RKO (cell line): Measurements from ENCODE around the gene TMEM54.
"Not testable (repeated sequence)": the region's sequence is repeated elsewhere in the genome, so short reads cannot be mapped to it uniquely, and the experiment has no call there.

Experiments
- DNase-seq: peaks from one replicate; pipeline ENCODE4 v3.0.0-alpha.2; 2016; ENCODE audit warnings: low spot score

The TMEM54 gene

DNA sequence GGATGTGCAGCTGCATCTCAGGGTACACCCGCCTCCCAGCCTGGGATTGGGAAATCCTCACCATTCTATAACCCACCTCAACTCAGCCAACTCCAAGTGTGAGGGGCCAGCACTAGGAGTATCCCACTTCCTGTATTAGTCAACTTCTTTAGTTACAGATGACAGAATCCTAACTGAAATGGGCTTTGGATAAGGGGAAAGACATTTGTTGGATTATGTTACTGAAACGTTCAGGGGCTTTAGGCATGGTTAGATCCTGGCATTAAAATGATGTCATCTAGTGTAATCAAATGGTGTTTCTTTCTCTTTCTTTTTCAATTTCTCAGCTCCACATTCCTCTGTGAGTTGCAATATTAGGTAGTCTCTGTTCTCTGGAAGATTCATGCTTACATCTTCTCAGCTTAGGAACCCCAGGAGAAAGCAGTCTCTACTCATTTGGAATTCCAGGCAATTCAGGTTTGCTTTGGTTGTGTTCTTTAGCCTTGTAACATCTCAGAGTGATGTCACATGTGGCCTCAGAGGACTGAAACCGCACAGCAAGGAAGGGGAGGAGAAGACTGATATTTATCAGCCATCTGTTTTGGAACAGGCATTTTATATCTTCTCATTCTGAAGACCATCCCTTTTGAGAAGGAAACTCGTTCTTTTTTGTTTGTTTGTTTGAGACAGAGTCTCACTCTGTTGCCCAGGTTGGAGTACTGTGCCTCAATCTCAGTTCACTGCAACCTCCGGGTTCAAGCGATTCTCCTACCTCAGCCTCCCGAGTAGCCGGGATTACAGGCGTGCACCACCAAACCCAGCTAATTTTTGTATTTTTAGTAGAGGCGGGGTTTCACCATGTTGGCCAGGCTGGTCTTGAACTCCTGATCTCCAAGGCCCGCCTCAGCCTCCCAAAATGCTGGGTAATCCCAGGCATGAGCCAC, 18.9 kb upstream of the TMEM54 start:
- DNase-seq: no peak

DNA sequence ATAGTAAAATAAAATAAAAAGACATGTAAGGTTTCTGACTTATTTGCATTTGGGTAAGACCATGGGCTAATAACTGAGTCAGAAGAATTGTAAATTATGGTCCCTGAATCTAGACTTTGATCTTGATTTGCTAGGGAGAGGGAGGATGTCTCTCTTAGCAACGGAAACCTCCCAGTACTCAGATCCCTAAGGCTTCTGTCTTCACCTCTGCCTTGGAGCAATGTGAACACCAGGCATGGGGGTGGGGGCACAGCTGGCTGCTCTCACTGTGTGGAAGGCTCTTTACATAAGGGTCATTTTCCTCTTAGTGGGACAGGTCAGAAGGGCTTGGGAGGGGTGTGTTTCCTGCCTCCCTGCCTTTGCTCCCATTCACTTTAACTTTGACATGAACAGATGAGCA, 17.0 kb upstream of the TMEM54 start:
- DNase-seq: no peak

DNA sequence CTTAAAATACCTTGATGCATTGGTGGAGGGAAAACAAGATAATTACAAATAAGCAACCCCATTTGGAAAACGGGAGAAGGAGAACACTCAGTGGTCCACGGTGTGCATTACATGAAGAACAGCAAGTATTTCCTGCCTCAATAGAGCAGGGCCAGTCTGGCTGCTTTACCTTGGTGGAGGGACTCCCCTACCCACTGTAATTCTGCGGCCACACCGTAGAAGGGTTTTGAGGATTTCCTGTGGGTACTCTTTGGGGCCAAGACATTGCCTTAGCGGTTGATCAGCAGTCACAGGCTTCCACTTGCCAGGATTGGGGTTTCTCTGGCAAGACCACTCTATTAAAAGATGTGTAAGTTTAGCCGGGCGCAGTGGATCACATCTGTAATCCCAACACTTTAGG, 16.3 kb upstream of the TMEM54 start:
- no peak for DNase-seq

DNA sequence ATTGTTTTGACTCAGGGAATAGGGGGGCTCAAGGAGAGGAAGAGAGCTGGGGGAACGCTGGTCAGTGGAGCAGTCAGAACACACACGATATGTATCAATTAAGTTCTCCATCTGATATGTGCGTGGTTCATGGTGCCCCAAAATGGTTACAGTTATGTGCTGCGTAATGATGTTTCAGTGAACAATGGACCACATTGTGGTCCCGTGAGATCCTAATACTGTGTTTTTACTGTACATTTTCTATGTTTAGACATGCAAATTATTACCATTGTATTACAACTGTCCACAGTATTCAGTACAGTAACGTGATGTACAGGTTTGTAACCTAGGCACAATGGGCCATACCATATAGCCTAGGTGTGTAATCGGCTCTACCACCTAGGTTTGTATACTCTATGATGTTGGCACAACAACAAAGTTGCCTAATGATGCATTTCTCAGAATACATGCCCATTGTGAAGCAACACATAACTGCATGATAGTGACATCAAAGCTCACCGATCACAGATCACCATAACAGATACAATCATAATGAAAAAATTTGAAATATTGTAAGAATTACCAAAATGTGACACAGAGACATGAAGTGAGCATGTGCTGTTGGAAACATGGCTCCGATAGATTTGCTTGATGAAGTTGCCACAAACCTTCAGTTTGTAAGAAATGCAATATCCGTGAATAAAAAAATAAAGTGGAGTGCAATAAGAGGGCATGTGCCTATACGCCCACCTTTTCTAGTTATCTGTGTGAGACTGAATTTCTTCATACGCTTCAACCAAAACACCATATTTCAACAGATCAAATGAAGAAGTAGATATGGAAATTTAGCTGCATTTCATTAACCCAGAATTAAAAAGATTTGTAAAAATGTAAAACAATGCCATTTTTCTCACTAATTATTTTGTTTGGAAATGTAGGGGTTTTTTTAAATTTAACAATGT, 14.8 kb upstream of the TMEM54 start:
- no peak for DNase-seq

DNA sequence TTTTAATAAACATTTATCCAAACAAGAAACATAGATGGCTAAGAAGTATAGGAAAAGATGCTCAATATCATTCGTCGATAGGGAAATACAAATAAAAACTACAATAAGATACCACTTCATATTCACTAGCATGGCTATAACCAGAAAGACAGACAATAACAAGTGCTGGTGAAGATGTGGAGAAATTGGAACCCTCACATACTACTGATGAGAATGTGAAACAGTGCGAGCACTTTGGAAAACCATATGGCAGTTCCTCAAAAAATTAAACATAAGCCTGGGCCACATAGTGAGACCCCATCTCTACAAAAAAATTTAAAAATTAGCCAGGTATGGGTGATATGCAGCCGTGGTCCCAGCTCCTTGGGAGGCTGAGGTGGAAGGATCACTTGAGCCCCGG, 9.1 kb upstream of the TMEM54 start:
- DNase-seq: no peak

DNA sequence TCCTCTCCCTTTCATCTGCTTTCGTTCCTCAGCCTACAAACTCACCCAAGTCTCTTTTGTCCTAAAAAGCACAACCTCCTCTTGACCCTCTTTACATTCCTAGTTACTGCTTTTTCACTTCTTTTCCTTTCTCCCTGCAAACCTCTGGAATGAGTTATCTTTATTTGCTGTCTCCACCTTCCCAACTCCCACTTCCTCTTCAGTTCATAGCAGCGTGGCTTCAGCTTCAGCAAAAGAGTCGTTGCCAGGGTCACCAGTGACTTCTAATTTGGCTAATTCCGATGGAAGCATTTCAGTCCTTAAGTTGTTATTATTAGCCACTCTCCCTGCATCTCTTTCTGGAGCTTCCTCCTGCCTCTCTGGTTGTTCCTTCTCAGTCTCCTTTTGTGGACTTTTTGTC, 6.2 kb upstream of the TMEM54 start:
- DNase-seq: no peak

DNA sequence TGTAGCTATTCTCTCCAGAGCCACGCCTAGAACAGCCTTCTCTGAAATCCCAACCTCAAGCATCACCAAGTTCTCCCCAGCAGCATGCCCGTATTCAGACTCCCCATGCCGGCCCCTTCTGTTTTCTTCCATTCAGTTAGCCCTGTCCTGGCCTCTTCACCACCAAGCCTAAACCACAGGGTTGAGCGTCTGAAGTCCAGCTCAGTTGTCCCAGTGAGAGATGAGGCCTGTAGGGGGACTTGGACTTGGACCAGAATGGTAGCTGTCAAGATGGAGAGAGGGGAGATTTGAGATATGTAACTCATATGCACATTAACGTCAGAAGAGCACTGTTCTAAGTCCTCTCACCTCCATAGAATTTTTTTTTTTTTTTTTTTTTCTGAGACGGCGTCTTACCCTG, 5.5 kb upstream of the TMEM54 start:
- no peak for DNase-seq

DNA sequence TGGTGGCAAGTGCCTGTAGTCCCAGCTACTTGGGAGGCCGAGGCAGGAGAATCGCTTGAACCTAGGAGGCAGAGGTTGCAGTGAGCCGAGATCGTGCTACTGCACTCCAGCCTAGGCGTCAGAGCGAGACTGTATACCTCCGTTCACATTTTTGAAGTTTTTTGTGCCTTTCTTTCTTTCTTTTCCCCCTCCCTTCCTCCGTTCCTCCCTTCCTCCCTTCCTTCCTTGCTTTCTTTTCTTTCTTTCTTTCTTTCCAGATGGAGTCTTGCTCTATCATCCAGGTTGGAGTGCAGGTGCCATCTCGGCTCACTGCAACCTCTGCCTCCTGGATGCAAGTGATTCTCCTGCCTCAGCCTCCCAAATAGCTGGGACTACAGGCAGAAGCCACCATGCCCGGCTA, 4.4 kb upstream of the TMEM54 start:
- not testable (repeated sequence) for DNase-seq

DNA sequence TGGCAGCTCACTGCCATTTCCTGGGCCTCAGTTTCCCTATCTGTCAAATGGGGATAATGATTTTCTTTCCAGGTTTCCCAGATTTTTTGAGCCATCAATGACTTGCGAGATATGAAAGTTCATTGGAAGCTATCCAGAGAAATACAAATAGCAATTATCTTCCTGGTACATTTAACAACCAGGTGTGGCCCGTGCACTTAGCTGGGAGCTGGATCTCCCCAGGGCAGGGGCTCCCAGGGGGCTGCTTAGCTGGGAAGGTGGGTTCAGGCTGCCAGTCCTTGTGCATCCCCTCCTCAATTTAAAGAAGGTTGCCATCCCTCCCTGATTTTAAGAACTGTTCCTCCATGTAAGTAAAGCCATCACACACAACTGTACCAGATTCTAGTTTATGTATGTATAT, 3.6 kb upstream of the TMEM54 start:
- no peak for DNase-seq

DNA sequence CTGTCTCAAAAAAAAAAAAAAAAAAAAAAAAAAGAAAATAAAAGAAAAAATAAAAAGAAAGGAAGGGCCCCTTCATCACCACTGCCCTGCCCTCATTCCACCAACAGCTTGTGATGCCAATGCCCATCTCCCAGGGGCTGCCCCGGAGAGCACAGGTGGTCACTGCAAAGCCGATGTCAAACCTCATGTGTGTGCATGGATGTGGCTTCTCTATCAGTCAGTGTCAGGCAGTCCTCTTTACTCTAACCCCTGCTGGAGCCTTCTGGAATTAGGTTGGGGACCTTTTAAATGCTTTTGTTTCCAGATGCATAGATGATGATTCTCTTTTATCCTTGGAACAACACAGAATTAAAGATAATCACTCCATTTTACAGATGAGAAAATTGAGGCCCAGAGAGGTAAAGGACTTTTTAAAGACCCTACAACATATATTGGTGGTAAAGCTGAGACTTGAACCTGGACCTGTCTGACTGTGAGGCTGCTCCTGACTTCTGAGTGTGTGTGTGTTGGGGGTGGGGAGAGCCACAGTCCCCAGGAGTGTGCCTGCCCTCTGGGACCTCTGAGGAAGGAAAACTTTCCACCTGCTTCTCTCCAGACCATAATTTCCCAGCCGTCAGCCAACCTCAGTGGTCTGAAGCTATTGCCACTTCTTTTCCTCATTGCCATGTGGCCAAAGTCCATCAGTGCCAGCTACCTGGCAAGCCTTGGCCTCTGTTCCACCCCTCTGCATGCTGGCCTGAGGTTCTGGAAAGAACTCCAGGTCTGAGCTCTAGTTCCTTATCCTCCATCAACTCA, 3.0 kb upstream of the TMEM54 start:
- no peak for DNase-seq

DNA sequence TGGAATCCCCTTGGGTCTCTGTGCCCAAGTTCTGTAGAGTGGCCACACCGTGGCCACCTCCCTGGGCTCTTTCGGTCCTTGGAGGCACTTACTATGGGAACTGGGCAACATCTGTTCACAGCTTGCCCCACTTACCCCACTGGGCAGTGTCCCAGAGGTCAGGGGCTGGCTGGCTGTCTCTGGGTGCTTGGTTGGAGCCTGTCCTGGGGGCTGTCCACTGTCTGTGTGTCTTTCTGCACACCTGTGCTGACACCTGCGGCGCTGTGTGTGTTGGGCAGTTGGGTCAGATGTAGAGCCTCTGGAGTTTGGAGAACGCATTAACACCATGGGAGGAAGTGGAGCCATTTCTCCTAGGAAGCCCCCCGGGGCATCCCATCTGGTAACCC, 1.3 kb upstream of the TMEM54 start:
- DNase-seq: no peak

DNA sequence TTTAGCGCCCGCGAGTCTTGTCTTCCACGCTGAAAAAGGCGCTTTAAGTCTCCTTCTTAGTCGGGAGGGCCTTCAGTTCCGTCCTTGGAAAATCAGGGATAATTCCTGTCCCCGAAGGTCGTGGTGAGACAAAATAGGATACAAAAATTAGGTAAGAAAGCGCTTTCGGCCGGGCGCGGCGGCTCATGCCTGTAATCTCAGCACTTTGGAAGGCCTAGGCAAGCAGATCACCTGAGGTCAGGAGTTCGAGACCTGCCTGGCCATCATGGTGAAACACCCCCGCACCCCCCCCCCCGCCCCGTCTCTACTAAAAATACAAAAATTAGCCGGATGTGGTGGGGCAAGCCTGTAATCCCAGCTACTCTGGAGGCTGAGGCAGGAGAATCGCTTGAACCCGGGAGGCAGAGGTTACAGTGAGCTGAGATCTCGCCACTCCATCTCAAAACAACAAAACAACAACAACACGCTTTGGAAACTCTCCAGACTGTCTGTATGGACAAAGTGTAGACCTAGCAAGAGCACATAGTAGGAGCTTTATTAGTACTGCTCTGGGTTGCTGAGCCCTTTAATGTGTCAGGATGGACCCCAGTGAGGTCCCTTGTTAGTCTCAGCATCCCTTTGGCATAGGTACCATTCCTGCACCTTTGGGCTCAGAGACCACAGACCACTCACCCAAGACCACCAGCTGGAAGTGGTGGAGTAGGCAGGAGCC, 790 bp upstream of the TMEM54 start:
- no peak for DNase-seq

DNA sequence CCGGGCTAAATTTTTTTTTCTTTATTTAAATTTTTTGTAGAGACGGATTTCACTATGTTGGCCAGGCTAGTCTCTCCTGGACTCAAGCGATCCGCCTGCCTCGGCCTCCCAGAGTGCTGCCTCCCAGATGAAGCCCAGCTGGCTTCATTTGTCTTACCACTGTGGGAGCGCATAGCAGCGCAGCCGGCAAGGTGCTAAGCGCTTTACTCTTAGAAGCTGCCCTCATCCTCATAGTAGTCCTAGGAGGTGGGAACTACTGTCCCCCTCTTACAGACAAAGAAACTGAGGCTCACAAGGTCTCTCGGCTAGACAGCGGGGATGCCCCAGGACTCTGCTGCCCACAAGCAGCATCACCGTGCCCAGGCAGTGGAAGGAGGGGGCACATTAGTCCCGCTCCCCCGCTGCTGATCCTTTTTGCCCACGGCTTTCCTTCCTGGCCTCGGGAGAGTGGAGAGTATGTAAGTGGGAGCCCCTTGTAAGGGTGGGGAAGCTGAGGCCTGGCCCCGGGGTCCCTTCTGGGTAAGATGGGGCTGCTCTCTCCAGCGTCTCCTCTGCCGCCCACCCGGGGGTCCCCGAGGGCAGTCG, 726 bp downstream of the TMEM54 start:
- DNase-seq: peak; percentile 21

DNA sequence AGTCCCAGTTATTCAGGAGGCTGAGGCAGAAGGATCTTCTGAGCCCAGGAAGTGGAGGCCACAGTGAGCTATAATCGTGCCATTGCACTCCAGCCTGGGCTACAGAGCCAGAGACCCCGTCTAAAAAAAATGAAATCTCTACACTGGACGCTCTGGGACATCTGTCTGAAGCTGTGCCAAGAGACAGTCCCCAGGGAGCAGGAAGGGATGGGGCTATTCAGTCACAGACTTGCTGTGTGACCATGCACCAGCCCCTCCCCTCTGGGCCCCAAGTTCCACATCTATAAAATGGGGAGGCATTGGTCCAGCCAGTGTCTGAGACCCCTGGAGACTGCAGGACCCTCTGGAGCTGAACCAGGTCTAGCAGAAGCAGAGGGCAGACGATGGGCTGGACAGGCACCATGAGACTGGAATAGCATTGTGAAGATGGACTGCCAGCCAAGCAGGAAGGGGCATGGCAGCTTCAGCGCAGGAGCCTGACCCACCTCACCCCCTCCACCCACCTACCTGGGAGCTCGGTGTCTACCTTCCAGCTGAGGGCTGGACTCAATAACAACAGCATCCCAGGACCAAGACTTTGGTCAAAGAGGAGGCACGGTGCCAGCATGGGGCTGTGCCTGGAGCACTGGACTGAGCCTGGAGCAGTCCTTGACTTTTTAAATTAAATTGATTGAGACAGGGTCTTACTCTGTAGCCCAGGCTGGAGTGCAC, 1.4 kb downstream of the TMEM54 start:
- DNase-seq: no peak

DNA sequence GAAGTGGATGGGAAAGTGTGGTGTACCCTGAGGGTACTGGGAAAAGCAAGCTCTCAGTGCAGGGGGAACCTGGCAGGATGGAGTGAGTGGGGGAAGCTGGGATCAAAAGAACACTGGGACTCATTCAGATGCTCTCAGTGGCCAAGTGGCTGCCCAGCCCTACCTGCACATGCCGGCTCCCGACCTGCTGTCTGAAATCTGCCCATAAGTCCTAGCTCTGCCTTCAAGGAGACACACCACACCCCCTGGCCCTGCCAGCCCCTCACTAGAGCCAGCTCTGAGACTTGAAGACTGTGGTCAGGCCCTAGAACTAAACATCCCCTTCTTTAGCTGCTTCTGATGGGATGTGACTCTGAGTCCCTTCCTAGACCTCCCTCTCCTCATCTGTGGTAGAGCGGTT, 2.2 kb downstream of the TMEM54 start:
- no peak for DNase-seq

DNA sequence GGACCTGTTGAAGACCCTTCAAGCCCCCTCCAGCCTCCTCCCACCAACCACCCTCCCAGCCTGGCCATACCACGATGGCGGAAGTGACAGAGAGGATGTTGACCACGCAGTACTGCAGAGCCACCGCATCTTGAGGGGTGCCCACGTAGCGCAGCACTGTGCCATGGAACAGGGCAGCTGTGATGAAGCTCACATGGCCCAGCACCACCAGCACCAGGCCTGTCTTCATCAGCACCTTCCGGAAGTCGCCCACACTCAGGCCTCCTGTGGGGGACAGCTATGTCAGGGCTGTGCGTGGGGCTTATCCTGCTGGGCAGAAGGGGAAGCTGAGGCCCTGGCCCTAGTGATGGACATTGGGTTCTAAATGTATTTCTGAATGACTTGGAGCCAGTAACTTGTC, 3.1 kb downstream of the TMEM54 start:
- no peak for DNase-seq

DNA sequence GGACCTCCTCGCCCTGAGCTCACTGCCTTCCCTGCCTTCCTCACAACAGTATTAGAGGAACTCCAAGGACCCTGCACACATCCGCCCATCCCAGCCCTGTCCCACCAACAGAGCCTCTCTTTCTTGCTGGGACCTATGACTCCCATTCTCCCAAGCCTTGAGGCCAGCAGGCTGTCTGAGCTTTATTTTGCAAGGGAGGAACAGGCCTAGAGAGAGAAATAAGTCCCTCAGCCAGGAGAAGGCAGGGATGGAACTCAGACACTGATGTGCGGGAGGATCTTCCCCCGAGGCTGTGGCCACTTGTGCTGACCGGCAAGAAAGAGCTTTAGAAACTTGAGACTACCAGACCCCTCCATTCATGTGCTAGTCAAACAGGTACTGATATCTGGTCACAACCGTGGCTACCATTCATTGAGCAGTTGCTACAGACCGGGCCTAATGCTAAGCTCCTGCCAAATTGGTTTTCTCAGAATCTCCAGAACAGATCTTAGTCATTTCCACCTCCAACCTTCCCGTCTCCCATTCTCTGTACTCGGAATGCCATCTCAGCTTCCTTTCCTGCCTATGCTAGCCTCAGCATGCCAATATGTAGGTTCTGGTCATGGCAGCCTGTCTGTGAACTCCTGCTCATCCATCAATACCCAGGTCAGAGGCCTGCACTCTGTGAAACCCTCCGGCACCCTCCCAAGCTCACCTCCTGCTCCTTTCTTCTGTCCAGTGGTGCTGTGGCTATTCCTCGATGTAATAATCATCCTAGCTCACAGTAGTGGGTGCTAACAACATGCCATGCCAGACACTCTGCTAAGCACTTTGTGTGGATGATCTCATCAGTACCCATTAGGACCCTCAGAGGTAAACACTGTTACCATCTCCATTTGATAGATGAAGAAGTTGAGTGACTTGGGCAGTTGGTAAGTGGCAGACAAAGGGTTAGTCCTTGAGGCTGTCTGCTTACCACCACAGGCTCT, 3.8 kb downstream of the TMEM54 start:
- no peak for DNase-seq

DNA sequence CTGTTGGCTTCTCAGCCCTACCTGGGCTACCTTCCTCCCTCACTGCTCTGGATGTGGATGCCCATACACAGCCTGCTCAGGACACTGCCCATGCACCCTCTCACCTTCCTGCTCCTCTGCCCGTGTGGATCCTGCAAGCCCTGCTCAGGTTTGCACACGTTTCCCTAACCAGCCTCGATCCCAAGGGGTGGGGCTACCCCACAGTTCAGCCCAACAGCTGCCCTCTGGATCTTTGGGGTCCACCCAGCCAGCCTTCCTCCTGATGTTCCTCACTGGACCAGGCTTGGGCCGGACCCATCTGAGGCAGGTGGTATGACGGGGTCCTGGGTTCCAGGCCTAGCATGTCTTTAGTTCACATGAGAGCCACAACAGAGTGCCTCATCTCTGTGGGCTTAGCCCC, 4.7 kb downstream of the TMEM54 start:
- no peak for DNase-seq
